GM10248 (cell line): Measurements from ENCODE around the gene PHYKPL.
A peak's percentile ranks its signal among the peaks of the same experiment; 100 is the strongest.

ENCODE experiments used
- CTCF ChIA-PET: fragments of 300-600 bp; sonication (Branson Sonifier 250); formaldehyde crosslinking; extraction: SDS; loops from one replicate; lab custom pipeline; 2021; ENCODE audit warnings: antibody characterized with exemption; lab: Yijun Ruan, JAX
- POLR2A ChIA-PET: fragments of 350-650 bp; sonication (Branson Sonifier 250); formaldehyde crosslinking; extraction: SDS; loops from one replicate; lab custom pipeline; 2020; ENCODE audit warnings: antibody characterized with exemption; lab: Yijun Ruan, JAX
- DNase-seq: peaks from one replicate; pipeline ENCODE4 v3.0.0; 2012; ENCODE audit errors: extremely low spot score
- CTCF ChIP-seq: IDR thresholded peaks from 2 replicates; pipeline ENCODE4 v1.5.1; 2012; ENCODE audit warnings: mild to moderate bottlenecking, low read depth; ENCODE audit errors: extremely low read depth, missing control alignments, control extremely low read depth

PHYKPL gene

GRCh38 chr5:178232124-178232919, at the start of gene PHYKPL:
Gene PHYKPL, minus strand, starts transcription at chr5:178232802. Its CDS starts 252 bp downstream, at chr5:178232550.
- ChIA-PET POLR2A (interaction anchor here (0.9 kb wide), 1 partner anchor 28 kb away, joined by 5 read pairs; the partner anchor contains the start of gene HNRNPAB), CTCF (interaction anchor here (1.0 to 1.5 kb wide), 3 partner anchors 18 to 35 kb away, joined by 3 to 4 read pairs (median 3); no protein-coding TSS in a partner anchor)
- no peak for TF ChIP-seq CTCF
- peak; percentile 81 for DNase-seq

- TF ChIP-seq CTCF = no peak
- no peak for DNase-seq
- POLR2A ChIA-PET = no interaction called here
- CTCF ChIA-PET = interaction anchor here (4.0 kb wide), 1 partner anchor 11 kb away, joined by 21 read pairs; no protein-coding TSS in a partner anchor
Measured at GRCh38 chr5:178282391-178282790, 49.8 kb upstream of the PHYKPL start.

GRCh38 chr5:178281331-178281730, 48.7 kb upstream of the PHYKPL start:
- CTCF ChIA-PET = interaction anchor here (0.6 to 4.5 kb wide), 13 partner anchors 9 to 1215 kb away, joined by 3 to 41 read pairs (median 3); partner anchors contain the start of gene COL23A1
- POLR2A ChIA-PET = no interaction called here
- no peak for TF ChIP-seq CTCF
- no peak for DNase-seq

GRCh38 chr5:178280631-178281030, 48.0 kb upstream of the PHYKPL start:
- ChIA-PET POLR2A (no interaction called here), CTCF (interaction anchor here (0.8 to 4.5 kb wide), 22 partner anchors 9 to 1216 kb away, joined by 3 to 41 read pairs (median 4); partner anchors contain the start of gene COL23A1)
- no peak for DNase-seq
- no peak for TF ChIP-seq CTCF

- peak; percentile 89 for DNase-seq
- ChIA-PET POLR2A (no interaction called here), CTCF (interaction anchor here (0.8 to 4.5 kb wide), 22 partner anchors 9 to 1217 kb away, joined by 3 to 41 read pairs (median 4); partner anchors contain the start of gene COL23A1)
- TF ChIP-seq CTCF = peak; percentile 97
Measured at GRCh38 chr5:178279723-178280438, 47.3 kb upstream of the PHYKPL start.
